OCI-LY1 (cell line): ENCODE data around the gene KCNT2.

Source experiments
- H2AFZ ChIP-seq: fragments of 200-600 bp; sonication (generic), shearing (Covaris generic); 2 replicates; pipeline ENCODE4 v1.6.0; 2014; ENCODE audit warnings: antibody characterized with exemption, mild to moderate bottlenecking, low read length
- H3F3A ChIP-seq: fragments of 200-600 bp; sonication (generic), shearing (Covaris generic); 2 replicates; pipeline ENCODE4 v1.6.0; 2014; ENCODE audit warnings: mild to moderate bottlenecking, antibody characterized with exemption, low read length, moderate library complexity; ENCODE audit not compliant: insufficient read depth
- H3K27ac ChIP-seq: fragments of 200-600 bp; sonication (generic); 2 replicates; pipeline ENCODE4 v1.5.1; 2014; ENCODE audit warnings: low read length, mixed run types, mild to moderate bottlenecking, low read depth; ENCODE audit not compliant: poor library complexity, severe bottlenecking
- H3K27me3 ChIP-seq: fragments of 200-600 bp; sonication (generic); 2 replicates; pipeline ENCODE4 v1.6.0; 2014; ENCODE audit warnings: antibody characterized with exemption, mild to moderate bottlenecking, low read length, moderate library complexity; ENCODE audit not compliant: insufficient read depth
- H3K36me3 ChIP-seq: fragments of 200-600 bp; sonication (generic); 2 replicates; pipeline ENCODE4 v1.6.1; 2014; ENCODE audit warnings: mild to moderate bottlenecking, antibody characterized with exemption, low read length, moderate library complexity, mixed read lengths; ENCODE audit not compliant: insufficient read depth
- H3K4me1 ChIP-seq: fragments of 200-600 bp; sonication (generic); 2 replicates; pipeline ENCODE4 v1.5.1; 2014; ENCODE audit warnings: mild to moderate bottlenecking, low read length, moderate library complexity; ENCODE audit not compliant: insufficient read depth, severe bottlenecking
- H3K4me2 ChIP-seq: fragments of 200-600 bp; sonication (generic), shearing (Covaris generic); 2 replicates; pipeline ENCODE4 v1.6.1; 2014; ENCODE audit warnings: low read length
- H3K4me3 ChIP-seq: fragments of 200-600 bp; sonication (generic); 2 replicates; pipeline ENCODE4 v1.5.1; 2014; ENCODE audit warnings: low read length, low read depth, mild to moderate bottlenecking, mixed read lengths; ENCODE audit not compliant: poor library complexity, severe bottlenecking
- H3K79me2 ChIP-seq: fragments of 200-600 bp; shearing (Covaris generic); 2 replicates; pipeline ENCODE4 v1.6.1; 2016; ENCODE audit warnings: mixed run types, low read length, mixed read lengths; ENCODE audit not compliant: insufficient read depth
- H3K9ac ChIP-seq: fragments of 200-600 bp; sonication (generic), shearing (Covaris generic); 2 replicates; pipeline ENCODE4 v1.6.1; 2014; ENCODE audit warnings: mild to moderate bottlenecking, low read length, mixed read lengths
- H3K9me2 ChIP-seq: fragments of 200-600 bp; sonication (generic), shearing (Covaris generic); 2 replicates; pipeline ENCODE4 v1.6.1; 2014; ENCODE audit warnings: low read depth, mild to moderate bottlenecking, low read length, mixed read lengths
- H3K9me3 ChIP-seq: fragments of 200-600 bp; shearing (Covaris generic); 2 replicates; pipeline ENCODE4 v1.6.1; 2014; ENCODE audit warnings: low read length, mixed read lengths
- H4K20me1 ChIP-seq: fragments of 200-600 bp; sonication (generic), shearing (Covaris generic); 2 replicates; pipeline ENCODE4 v1.6.0; 2016; ENCODE audit warnings: mild to moderate bottlenecking, low read length; ENCODE audit not compliant: insufficient read depth
- CTCF ChIP-seq: fragments of 200-600 bp; sonication (generic), shearing (Covaris generic); IDR thresholded peaks from 2 replicates; pipeline ENCODE4 v1.5.1; 2017; ENCODE audit warnings: mild to moderate bottlenecking, antibody characterized with exemption, low read length, moderate library complexity, mixed read lengths
- EZH2 ChIP-seq: fragments of 200-600 bp; sonication (generic), shearing (Covaris generic); IDR thresholded peaks from 2 replicates; pipeline ENCODE4 v1.8.0; 2017; ENCODE audit warnings: borderline replicate concordance, mixed run types, mild to moderate bottlenecking, antibody characterized with exemption, low read length, moderate library complexity, mixed read lengths

Gene KCNT2

DNA sequence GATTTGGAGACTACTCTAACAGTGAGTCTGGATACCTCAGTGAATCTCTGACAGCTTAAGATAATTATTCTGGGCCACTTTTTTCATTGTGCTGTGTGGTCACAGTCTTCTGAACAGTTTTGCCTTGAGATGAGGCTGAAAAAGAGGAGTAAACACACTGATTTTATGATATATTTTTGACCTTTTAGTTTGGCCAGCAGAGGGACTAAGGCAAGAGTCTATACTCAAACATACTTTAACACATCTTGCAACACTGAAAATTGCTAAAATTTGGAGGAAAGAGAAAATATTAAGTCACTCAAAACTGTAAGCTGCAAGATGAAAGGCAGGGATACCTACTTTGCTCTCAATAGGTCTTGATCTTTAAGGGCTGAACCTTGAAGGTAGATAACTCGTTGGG lies 182.7 kb downstream of the KCNT2 start:
- Histone ChIP-seq H3K9me3 (no peaks in the 10 kb centered on the region), H3K4me2 (no peak overlapping the region), H3K4me1 (no peaks in the 10 kb centered on the region), H3K27ac (no peak overlapping the region), H2AFZ (no peak overlapping the region), H4K20me1 (no peaks in the 10 kb centered on the region), H3K9ac (no peak overlapping the region), H3K79me2 (no peaks in the 10 kb centered on the region), H3K36me3 (no peaks in the 10 kb centered on the region), H3K27me3 (no peaks in the 10 kb centered on the region), H3K9me2 (no peaks in the 10 kb centered on the region), H3F3A (no peaks in the 10 kb centered on the region), H3K4me3 (no peak overlapping the region)
- no peak for TF ChIP-seq CTCF
- TF ChIP-seq EZH2, result no peak

- no peaks in the 10 kb centered on the region for H3K9me3 ChIP-seq
- no peaks in the 10 kb centered on the region for H4K20me1 ChIP-seq
- no peak overlapping the region for H3K27ac ChIP-seq
- H3K36me3 ChIP-seq, result no peaks in the 10 kb centered on the region
- H3K27me3 ChIP-seq, result no peaks in the 10 kb centered on the region
- no peaks in the 10 kb centered on the region for H3K4me1 ChIP-seq
- no peaks in the 10 kb centered on the region for H3K9me2 ChIP-seq
- no peak overlapping the region for H2AFZ ChIP-seq
- H3K4me2 ChIP-seq, result no peak overlapping the region
- no peaks in the 10 kb centered on the region for H3F3A ChIP-seq
- no peak overlapping the region for H3K4me3 ChIP-seq
- TF ChIP-seq CTCF (no peak), EZH2 (no peak)
- no peaks in the 10 kb centered on the region for H3K79me2 ChIP-seq
- H3K9ac ChIP-seq, result no peak overlapping the region
These were observed 184.6 kb downstream of the KCNT2 start for GRCh38 chr1:196423612-196424011.

GRCh38 chr1:196418772-196419171 lies 189.5 kb downstream of the KCNT2 start:
- Histone ChIP-seq H2AFZ (no peak overlapping the region), H3K9me2 (no peaks in the 10 kb centered on the region), H3K79me2 (no peaks in the 10 kb centered on the region), H3K27me3 (no peaks in the 10 kb centered on the region), H3K4me1 (no peaks in the 10 kb centered on the region), H4K20me1 (no peaks in the 10 kb centered on the region), H3K9ac (no peak overlapping the region), H3K4me2 (no peak overlapping the region), H3K27ac (no peak overlapping the region), H3K4me3 (no peak overlapping the region), H3K9me3 (no peaks in the 10 kb centered on the region), H3K36me3 (no peaks in the 10 kb centered on the region), H3F3A (no peaks in the 10 kb centered on the region)
- TF ChIP-seq EZH2 (no peak), CTCF (no peak)
